BLaER1 treated with 17β-estradiol and CSF1 and Interleukin-3, amounts not matched to agents 10 nM and 100 nM (cell line): Measurements from ENCODE around the gene NUP188.

Experiments used
- H3K27ac ChIP-seq, 11 experiments: shearing (Covaris generic); formaldehyde crosslinking; 2 replicates each; pipeline ENCODE4 v1.8.1; 2022
- H3K27me3 ChIP-seq, 11 experiments: shearing (Covaris generic); formaldehyde crosslinking; 2 replicates each; pipeline ENCODE4 v1.8.1; 2022
- H3K36me3 ChIP-seq, 11 experiments: shearing (Covaris generic); formaldehyde crosslinking; 2 replicates each; pipeline ENCODE4 v1.8.1; 2022
- H3K4me1 ChIP-seq, 10 experiments: shearing (Covaris generic); formaldehyde crosslinking; 2 replicates each; pipeline ENCODE4 v1.8.1; 2022
- H3K4me2 ChIP-seq, 11 experiments: shearing (Covaris generic); formaldehyde crosslinking; 2 replicates each; pipeline ENCODE4 v1.8.1; 2022
- H3K4me3 ChIP-seq, 10 experiments: shearing (Covaris generic); formaldehyde crosslinking; 2 replicates each; pipeline ENCODE4 v1.8.1; 2022
- H3K9ac ChIP-seq, 11 experiments: shearing (Covaris generic); formaldehyde crosslinking; 2 replicates each; pipeline ENCODE4 v1.8.1; 2022
- H3K9me3 ChIP-seq, 11 experiments: shearing (Covaris generic); formaldehyde crosslinking; replicated peaks in 1 of 11; 2 replicates each; pipeline ENCODE4 v1.8.1; 2022
- H4K20me1 ChIP-seq, 11 experiments: shearing (Covaris generic); formaldehyde crosslinking; 2 replicates each; pipeline ENCODE4 v1.8.1; 2022
- Cebpa-rat ChIP-seq, 11 experiments: shearing (Covaris generic); IDR thresholded peaks; 2 replicates each; pipeline ENCODE4 v1.8.1; 2022

NUP188 gene

DNA sequence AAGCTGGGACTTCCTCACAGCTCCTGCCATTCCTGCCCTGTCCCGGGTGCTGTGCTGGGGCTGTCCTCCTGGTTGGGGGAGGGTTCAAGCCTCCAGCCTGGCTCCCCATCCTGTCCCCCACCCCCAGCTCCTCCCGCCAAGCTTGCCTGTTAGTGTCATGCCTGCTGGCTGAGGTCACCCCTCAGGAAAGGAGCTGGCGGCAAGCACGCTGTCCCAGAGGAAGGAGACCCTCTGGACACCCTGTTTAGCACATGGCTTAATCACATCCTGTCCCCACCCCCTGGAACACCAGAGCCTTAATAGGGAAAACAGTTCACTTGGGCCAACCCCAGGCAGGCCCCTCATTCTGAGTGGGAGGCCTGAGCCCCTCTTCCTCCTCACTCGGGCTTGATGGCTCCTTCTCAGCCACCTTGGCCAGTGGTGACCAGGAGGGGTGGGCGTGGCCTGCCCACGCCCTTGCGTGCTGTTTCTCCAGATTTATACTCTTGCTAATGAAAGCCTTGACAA lies 35.9 kb upstream of the NUP188 start:
- H3K4me2 ChIP-seq, result peak overlapping the region; percentile 17 to 85 (median 72); a peak in 20 of 22 replicates

DNA sequence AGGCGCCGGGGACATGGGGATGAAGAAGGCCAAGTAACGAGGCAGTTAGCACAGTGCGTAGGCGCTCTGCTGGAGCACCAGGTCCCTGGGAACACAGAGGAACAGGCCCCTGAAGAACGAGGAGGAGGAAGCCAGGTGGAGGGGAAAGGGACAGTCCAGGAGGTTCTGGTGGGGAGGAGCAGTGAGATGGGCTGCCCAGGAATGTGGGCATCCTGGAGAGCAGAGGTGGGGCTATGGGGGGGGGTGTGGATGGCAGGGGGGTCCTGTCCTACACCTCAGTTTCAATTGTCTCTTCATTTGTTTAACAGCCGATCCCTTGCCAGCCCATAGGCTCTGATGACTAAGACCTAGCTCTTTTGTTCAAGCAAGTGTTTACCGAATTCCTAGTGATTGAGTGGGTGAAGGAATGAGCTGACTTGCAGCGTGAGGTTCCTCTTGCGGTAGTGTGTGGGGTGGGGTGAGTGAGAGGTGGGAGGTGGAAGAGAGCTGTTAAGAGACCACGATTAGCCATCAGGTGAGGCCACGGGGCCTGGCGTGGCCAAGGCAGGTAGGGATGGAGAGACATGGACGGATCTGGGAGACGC lies 35.1 kb upstream of the NUP188 start:
- no peak for TF ChIP-seq Cebpa-rat (IDR thresholded peaks at IDR 0.05)
- Histone ChIP-seq H4K20me1 (peaks cover 27 to 93% (median 68%) of the 10 kb centered on the region in 11 experiments; a peak in 21 of 22 replicates), H3K9ac (no peak overlapping the region; a peak in 1 of 22 replicates), H3K4me1 (peaks cover 21 to 52% (median 36%) of the 10 kb centered on the region in 10 experiments), H3K27me3 (no peaks in the 10 kb centered on the region), H3K4me3 (no peak overlapping the region), H3K4me2 (peak overlapping the region in 6 of 11 experiments; percentile 62 to 85 (median 78); a peak in 12 of 22 replicates), H3K27ac (peak overlapping the region in 6 of 11 experiments; percentile 1 to 58 (median 33); a peak in 8 of 22 replicates), H3K9me3 (no peaks in the 10 kb centered on the region), H3K36me3 (peaks cover 47 to 98% (median 89%) of the 10 kb centered on the region in 11 experiments)

More for the DNA sequence above, 35.9 kb upstream of the NUP188 start:
- peaks cover 47 to 98% (median 89%) of the 10 kb centered on the region in 11 experiments for H3K36me3 ChIP-seq
- H3K27me3 ChIP-seq, result no peaks in the 10 kb centered on the region
- no peak for TF ChIP-seq Cebpa-rat (IDR thresholded peaks at IDR 0.05)
- peaks cover 27 to 98% (median 69%) of the 10 kb centered on the region in 11 experiments; a peak in 21 of 22 replicates for H4K20me1 ChIP-seq
- no peaks in the 10 kb centered on the region for H3K9me3 ChIP-seq
- H3K4me3 ChIP-seq, result peak overlapping the region in 1 of 10 experiments; percentile 15; a peak in 1 of 20 replicates
- peak overlapping the region in 10 of 11 experiments; percentile 23 to 60 (median 36); a peak in 15 of 22 replicates for H3K9ac ChIP-seq
- H3K4me1 ChIP-seq, result peaks cover 19 to 52% (median 33%) of the 10 kb centered on the region in 10 experiments
- peak overlapping the region in 7 of 11 experiments; percentile 3 to 58 (median 48); a peak in 14 of 22 replicates for H3K27ac ChIP-seq

DNA sequence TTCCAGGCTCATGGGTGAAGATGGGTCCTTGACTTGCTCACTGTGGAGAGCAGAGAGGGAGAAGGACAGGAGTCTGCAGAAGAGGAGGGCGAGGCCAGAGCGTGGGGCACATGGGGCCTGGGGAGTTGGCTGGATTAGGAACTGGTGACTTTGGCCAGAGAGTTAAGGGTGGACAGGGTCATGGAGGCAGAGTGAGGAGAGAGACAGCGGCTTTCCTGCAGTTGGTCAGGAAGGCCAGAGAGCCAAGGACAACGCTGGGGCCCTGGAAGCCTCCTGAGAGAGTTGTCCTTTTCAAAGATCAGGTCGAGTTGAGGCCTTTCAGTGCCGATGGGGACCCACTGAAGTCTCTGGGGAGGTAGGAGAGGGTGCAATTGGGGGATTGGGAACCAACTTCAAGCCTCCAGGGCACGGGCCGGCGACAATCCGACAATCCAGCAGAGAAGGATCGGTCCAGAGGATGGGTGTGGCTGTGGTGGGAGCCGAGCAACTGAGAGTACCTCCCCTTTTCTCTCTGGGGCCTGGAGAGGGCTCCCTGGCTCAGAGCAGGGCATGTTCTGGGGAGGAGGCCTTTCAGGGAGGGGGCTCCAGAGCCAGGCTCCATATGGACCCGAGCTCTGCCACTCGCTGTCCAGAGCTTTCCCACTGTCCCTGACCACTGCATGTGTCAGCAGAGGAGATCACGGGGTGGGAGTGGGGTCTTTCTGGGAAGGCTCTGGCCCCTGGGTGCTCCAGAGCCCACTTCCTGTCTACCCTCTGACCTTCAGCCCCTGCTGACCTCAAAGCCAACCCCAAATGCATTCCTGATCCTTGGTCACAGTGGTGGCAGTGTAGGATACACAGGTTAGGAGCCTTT lies 34.2 kb upstream of the NUP188 start:
- peaks cover 27 to 86% (median 64%) of the 10 kb centered on the region in 11 experiments; a peak in 21 of 22 replicates for H4K20me1 ChIP-seq
- TF ChIP-seq Cebpa-rat (IDR thresholded peaks at IDR 0.05), result no peak
- H3K4me1 ChIP-seq, result peaks cover 30 to 52% (median 41%) of the 10 kb centered on the region in 10 experiments
- peak overlapping the region in 6 of 11 experiments; percentile 1 to 29 (median 15); a peak in 3 of 22 replicates for H3K9ac ChIP-seq
- peak overlapping the region in 5 of 11 experiments; percentile 1 to 32 (median 19); a peak in 6 of 22 replicates for H3K27ac ChIP-seq
- H3K36me3 ChIP-seq, result peaks cover 47 to 98% (median 89%) of the 10 kb centered on the region in 11 experiments
- H3K4me3 ChIP-seq, result no peak overlapping the region
- no peaks in the 10 kb centered on the region for H3K27me3 ChIP-seq
- H3K9me3 ChIP-seq, result no peaks in the 10 kb centered on the region
- peak overlapping the region in 4 of 11 experiments; percentile 12 to 85 (median 78); a peak in 6 of 22 replicates for H3K4me2 ChIP-seq

DNA sequence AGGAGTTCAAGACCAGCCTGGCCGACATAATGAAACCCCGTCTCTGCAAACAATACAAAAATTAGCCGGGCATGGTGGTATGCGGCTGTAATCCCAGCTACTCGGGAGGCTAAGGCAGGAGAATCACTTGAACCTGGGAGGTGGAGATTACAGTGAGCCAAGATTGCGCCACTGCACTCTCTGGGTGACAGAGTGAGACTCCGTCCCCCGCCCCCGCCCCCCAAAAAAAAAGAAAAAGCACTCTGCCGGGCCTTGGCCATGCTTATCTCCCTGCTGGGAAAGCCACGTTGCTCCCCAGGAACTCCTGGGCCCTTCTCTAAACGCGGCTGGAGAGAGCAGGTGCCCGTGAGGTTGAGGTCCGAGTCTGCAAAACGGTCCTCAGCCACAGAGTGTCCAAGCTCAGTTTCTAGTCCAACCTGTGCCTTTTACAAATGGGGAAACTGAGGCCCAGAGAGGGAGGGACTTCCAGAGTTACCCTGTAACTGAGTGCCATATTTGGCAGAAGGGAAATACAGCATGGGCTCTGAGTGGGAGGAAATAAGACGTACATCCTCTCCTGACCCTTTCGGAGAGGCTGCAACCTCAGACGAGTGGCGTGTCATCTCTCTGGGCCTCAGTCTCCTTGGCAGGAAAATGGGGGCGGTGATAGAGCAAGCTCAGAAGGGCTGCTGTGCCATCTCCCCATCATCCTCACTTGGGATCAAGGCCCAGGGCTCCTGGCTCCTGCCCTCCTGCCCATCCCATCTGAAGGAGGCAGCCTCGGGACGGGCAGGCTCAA lies 33.3 kb upstream of the NUP188 start:
- Histone ChIP-seq H3K9ac (peak overlapping the region in 1 of 11 experiments; percentile 21; a peak in 1 of 22 replicates), H3K9me3 (no peaks in the 10 kb centered on the region), H3K4me3 (no peak overlapping the region), H3K4me1 (peaks cover 39 to 58% (median 45%) of the 10 kb centered on the region in 10 experiments), H3K36me3 (peaks cover 38 to 97% (median 80%) of the 10 kb centered on the region in 11 experiments), H4K20me1 (peaks cover 27 to 77% (median 57%) of the 10 kb centered on the region in 11 experiments; a peak in 21 of 22 replicates), H3K27ac (peak overlapping the region in 1 of 11 experiments; percentile 22; a peak in 1 of 22 replicates), H3K27me3 (no peaks in the 10 kb centered on the region), H3K4me2 (peak overlapping the region in 3 of 11 experiments; percentile 7 to 81 (median 74); a peak in 4 of 22 replicates)
- no peak for TF ChIP-seq Cebpa-rat (IDR thresholded peaks at IDR 0.05)

DNA sequence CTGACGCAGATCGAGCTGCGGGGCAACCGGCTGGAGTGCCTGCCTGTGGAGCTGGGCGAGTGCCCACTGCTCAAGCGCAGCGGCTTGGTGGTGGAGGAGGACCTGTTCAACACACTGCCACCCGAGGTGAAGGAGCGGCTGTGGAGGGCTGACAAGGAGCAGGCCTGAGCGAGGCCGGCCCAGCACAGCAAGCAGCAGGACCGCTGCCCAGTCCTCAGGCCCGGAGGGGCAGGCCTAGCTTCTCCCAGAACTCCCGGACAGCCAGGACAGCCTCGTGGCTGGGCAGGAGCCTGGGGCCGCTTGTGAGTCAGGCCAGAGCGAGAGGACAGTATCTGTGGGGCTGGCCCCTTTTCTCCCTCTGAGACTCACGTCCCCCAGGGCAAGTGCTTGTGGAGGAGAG lies 31.3 kb upstream of the NUP188 start:
- TF ChIP-seq Cebpa-rat (IDR thresholded peaks at IDR 0.05), result no peak
- Histone ChIP-seq H3K36me3 (peaks cover 27 to 77% (median 60%) of the 10 kb centered on the region in 11 experiments), H4K20me1 (peaks cover 15 to 57% (median 36%) of the 10 kb centered on the region in 11 experiments; a peak in 20 of 22 replicates), H3K4me2 (no peak overlapping the region), H3K4me1 (peaks cover 43 to 59% (median 51%) of the 10 kb centered on the region in 10 experiments), H3K27ac (peak overlapping the region in 3 of 11 experiments; percentile 37 to 52 (median 42); a peak in 4 of 22 replicates), H3K4me3 (no peak overlapping the region), H3K9me3 (no peaks in the 10 kb centered on the region), H3K27me3 (no peaks in the 10 kb centered on the region), H3K9ac (peak overlapping the region in 4 of 11 experiments; percentile 8 to 41 (median 28); a peak in 1 of 22 replicates)

DNA sequence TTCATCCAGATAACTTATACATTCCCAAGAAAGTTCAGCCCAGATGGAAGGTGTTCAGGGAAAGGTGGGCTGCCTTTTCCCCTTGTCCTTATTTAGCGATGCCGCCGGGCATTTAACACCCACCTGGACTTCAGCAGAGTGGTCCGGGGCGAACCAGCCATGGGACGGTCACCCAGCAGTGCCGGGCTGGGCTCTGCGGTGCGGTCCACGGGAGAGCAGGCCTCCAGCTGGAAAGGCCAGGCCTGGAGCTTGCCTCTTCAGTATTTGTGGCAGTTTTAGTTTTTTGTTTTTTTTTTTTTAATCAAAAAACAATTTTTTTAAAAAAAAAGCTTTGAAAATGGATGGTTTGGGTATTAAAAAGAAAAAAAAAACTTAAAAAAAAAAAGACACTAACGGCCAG lies 30.8 kb upstream of the NUP188 start:
- Histone ChIP-seq H3K9me3 (no peaks in the 10 kb centered on the region), H3K27ac (peak overlapping the region in 3 of 11 experiments; percentile 37 to 52 (median 42); a peak in 4 of 22 replicates), H3K4me1 (peaks cover 43 to 59% (median 51%) of the 10 kb centered on the region in 10 experiments), H3K4me2 (peak overlapping the region in 1 of 11 experiments; percentile 85; a peak in 2 of 22 replicates), H3K4me3 (no peak overlapping the region), H3K27me3 (no peaks in the 10 kb centered on the region; a peak in 2 of 22 replicates), H4K20me1 (peaks cover 10 to 51% (median 31%) of the 10 kb centered on the region in 11 experiments; a peak in 19 of 22 replicates), H3K9ac (peak overlapping the region in 4 of 11 experiments; percentile 4 to 41 (median 30); a peak in 3 of 22 replicates), H3K36me3 (peaks cover 27 to 73% (median 55%) of the 10 kb centered on the region in 11 experiments)
- no peak for TF ChIP-seq Cebpa-rat (IDR thresholded peaks at IDR 0.05)

DNA sequence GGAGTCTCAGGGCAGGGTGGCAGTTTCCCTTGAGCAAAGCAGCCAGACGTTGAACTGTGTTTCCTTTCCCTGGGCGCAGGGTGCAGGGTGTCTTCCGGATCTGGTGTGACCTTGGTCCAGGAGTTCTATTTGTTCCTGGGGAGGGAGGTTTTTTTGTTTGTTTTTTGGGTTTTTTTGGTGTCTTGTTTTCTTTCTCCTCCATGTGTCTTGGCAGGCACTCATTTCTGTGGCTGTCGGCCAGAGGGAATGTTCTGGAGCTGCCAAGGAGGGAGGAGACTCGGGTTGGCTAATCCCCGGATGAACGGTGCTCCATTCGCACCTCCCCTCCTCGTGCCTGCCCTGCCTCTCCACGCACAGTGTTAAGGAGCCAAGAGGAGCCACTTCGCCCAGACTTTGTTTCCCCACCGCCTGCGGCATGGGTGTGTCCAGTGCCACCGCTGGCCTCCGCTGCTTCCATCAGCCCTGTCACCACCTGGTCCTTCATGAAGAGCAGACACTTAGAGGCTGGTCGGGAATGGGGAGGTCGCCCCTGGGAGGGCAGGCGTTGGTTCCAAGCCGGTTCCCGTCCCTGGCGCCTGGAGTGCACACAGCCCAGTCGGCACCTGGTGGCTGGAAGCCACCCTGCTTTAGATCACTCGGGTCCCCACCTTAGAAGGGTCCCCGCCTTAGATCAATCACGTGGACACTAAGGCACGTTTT lies 30.2 kb upstream of the NUP188 start:
- H3K27ac ChIP-seq, result peak overlapping the region in 2 of 11 experiments; percentile 36 to 42; a peak in 1 of 22 replicates
- TF ChIP-seq Cebpa-rat (IDR thresholded peaks at IDR 0.05), result no peak
- no peaks in the 10 kb centered on the region; a peak in 2 of 22 replicates for H3K27me3 ChIP-seq
- peak overlapping the region in 3 of 11 experiments; percentile 4 to 36 (median 18); a peak in 4 of 22 replicates for H3K9ac ChIP-seq
- no peaks in the 10 kb centered on the region for H3K9me3 ChIP-seq
- peaks cover 27 to 68% (median 51%) of the 10 kb centered on the region in 11 experiments for H3K36me3 ChIP-seq
- peak overlapping the region in 4 of 11 experiments; percentile 70 to 85 (median 80); a peak in 6 of 22 replicates for H3K4me2 ChIP-seq
- no peak overlapping the region for H3K4me3 ChIP-seq
- peaks cover 43 to 58% (median 52%) of the 10 kb centered on the region in 10 experiments for H3K4me1 ChIP-seq
- peaks cover 5 to 46% (median 26%) of the 10 kb centered on the region in 11 experiments; a peak in 16 of 22 replicates for H4K20me1 ChIP-seq
